ENCODE measurements around the gene HAUS7.
A peak's percentile ranks its signal among the peaks of the same experiment; 100 is the strongest.

The HAUS7 gene

GRCh38 chrX:153495362-153495751, 25.0 kb upstream of the HAUS7 start:
- TF ChIP-seq SIN3A (IDR thresholded peaks at IDR 0.05; ENCODE audit: borderline replicate concordance, insufficient read depth, low read length) (no peak), FOXP2 (optimal IDR thresholded peaks at IDR 0.05; ENCODE audit: borderline replicate concordance, extremely low read depth, extremely low read length, insufficient read depth) (no peak), POLR2AphosphoS5 (IDR thresholded peaks at IDR 0.05; ENCODE audit: low read depth, low read length) (no peak), TAF1 (IDR thresholded peaks at IDR 0.05; ENCODE audit: borderline replicate concordance, insufficient read depth, low read length) (no peak)
- TF ChIP-seq, protein P1, sequence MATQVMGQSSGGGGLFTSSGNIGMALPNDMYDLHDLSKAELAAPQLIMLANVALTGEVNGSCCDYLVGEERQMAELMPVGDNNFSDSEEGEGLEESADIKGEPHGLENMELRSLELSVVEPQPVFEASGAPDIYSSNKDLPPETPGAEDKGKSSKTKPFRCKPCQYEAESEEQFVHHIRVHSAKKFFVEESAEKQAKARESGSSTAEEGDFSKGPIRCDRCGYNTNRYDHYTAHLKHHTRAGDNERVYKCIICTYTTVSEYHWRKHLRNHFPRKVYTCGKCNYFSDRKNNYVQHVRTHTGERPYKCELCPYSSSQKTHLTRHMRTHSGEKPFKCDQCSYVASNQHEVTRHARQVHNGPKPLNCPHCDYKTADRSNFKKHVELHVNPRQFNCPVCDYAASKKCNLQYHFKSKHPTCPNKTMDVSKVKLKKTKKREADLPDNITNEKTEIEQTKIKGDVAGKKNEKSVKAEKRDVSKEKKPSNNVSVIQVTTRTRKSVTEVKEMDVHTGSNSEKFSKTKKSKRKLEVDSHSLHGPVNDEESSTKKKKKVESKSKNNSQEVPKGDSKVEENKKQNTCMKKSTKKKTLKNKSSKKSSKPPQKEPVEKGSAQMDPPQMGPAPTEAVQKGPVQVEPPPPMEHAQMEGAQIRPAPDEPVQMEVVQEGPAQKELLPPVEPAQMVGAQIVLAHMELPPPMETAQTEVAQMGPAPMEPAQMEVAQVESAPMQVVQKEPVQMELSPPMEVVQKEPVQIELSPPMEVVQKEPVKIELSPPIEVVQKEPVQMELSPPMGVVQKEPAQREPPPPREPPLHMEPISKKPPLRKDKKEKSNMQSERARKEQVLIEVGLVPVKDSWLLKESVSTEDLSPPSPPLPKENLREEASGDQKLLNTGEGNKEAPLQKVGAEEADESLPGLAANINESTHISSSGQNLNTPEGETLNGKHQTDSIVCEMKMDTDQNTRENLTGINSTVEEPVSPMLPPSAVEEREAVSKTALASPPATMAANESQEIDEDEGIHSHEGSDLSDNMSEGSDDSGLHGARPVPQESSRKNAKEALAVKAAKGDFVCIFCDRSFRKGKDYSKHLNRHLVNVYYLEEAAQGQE (IDR thresholded peaks at IDR 0.05; ENCODE audit: insufficient read depth in 1 of 2, low read depth in 2 of 2, low read length in 2 of 2) = no peak

GRCh38 chrX:153494541-153495361, 24.4 kb upstream of the HAUS7 start, which contains the start of gene BGN:
Gene BGN (plus strand): TSS chrX:153494980. CDS start chrX:153504632, 9,652 bp downstream.
- TF ChIP-seq, protein P1 (IDR thresholded peaks at IDR 0.05; ENCODE audit: insufficient read depth in 1 of 2, low read depth in 2 of 2, low read length in 2 of 2) = no peak
- TF ChIP-seq POLR2AphosphoS5 (IDR thresholded peaks at IDR 0.05; ENCODE audit: low read depth, low read length) (peak; percentile 66; the same call in 1 of the 2 replicates), FOXP2 (optimal IDR thresholded peaks at IDR 0.05; ENCODE audit: borderline replicate concordance, extremely low read depth, extremely low read length, insufficient read depth) (no peak), TAF1 (IDR thresholded peaks at IDR 0.05; ENCODE audit: borderline replicate concordance, insufficient read depth, low read length) (peak; percentile 14; the same call in 1 of the 2 replicates), SIN3A (IDR thresholded peaks at IDR 0.05; ENCODE audit: borderline replicate concordance, insufficient read depth, low read length) (no peak)

- no peak for TF ChIP-seq TAF1 (IDR thresholded peaks at IDR 0.05; ENCODE audit: borderline replicate concordance, insufficient read depth, low read length)
- no peak for TF ChIP-seq POLR2AphosphoS5 (IDR thresholded peaks at IDR 0.05; ENCODE audit: low read depth, low read length)
- TF ChIP-seq, protein P1 (IDR thresholded peaks at IDR 0.05; ENCODE audit: insufficient read depth in 1 of 2, low read depth in 2 of 2, low read length in 2 of 2) = no peak
- TF ChIP-seq FOXP2 (optimal IDR thresholded peaks at IDR 0.05; ENCODE audit: borderline replicate concordance, extremely low read depth, extremely low read length, insufficient read depth) = no peak
- TF ChIP-seq SIN3A (IDR thresholded peaks at IDR 0.05; ENCODE audit: borderline replicate concordance, insufficient read depth, low read length) = no peak
These were observed 23.7 kb upstream of the HAUS7 start for GRCh38 chrX:153494061-153494460.

GRCh38 chrX:153493085-153493484, 22.7 kb upstream of the HAUS7 start:
- TF ChIP-seq FOXP2 (optimal IDR thresholded peaks at IDR 0.05; ENCODE audit: borderline replicate concordance, extremely low read depth, extremely low read length, insufficient read depth) (no peak), SIN3A (IDR thresholded peaks at IDR 0.05; ENCODE audit: borderline replicate concordance, insufficient read depth, low read length) (no peak), TAF1 (IDR thresholded peaks at IDR 0.05; ENCODE audit: borderline replicate concordance, insufficient read depth, low read length) (no peak), POLR2AphosphoS5 (IDR thresholded peaks at IDR 0.05; ENCODE audit: low read depth, low read length) (no peak)
- TF ChIP-seq, protein P1 (IDR thresholded peaks at IDR 0.05; ENCODE audit: insufficient read depth in 1 of 2, low read depth in 2 of 2, low read length in 2 of 2) = no peak
